ENCODE data around the gene STAG1.
"Not testable (repeated sequence)": the region's sequence is repeated elsewhere in the genome, so short reads cannot be mapped to it uniquely, and the experiment has no call there.

STAG1 gene

GRCh38 chr3:136711277-136711676 is 40.9 kb downstream of the STAG1 start:
- Histone ChIP-seq H3K27me3 (ENCODE audit: low read depth, low read length) (no peaks in the 10 kb centered on the region), H3K27ac (ENCODE audit: low read length) (no peak overlapping the region), H3K9me3 (ENCODE audit: insufficient read depth, low read length) (no peaks in the 10 kb centered on the region), H3K4me2 (ENCODE audit: low read length) (no peak overlapping the region), H3K9ac (ENCODE audit: low read length) (no peak overlapping the region), H3K36me3 (replicated peaks; ENCODE audit: low read depth, low read length) (no peaks in the 10 kb centered on the region), H3K4me1 (ENCODE audit: low read length) (no peaks in the 10 kb centered on the region), H2AFZ (ENCODE audit: low read depth, low read length) (no peak overlapping the region), H4K20me1 (ENCODE audit: insufficient read depth, low read length) (no peaks in the 10 kb centered on the region), H3K4me3 (ENCODE audit: low read length) (no peak overlapping the region), H3K79me2 (ENCODE audit: low read length) (peaks cover 92% of the 10 kb centered on the region)
- TF ChIP-seq, protein P1, sequence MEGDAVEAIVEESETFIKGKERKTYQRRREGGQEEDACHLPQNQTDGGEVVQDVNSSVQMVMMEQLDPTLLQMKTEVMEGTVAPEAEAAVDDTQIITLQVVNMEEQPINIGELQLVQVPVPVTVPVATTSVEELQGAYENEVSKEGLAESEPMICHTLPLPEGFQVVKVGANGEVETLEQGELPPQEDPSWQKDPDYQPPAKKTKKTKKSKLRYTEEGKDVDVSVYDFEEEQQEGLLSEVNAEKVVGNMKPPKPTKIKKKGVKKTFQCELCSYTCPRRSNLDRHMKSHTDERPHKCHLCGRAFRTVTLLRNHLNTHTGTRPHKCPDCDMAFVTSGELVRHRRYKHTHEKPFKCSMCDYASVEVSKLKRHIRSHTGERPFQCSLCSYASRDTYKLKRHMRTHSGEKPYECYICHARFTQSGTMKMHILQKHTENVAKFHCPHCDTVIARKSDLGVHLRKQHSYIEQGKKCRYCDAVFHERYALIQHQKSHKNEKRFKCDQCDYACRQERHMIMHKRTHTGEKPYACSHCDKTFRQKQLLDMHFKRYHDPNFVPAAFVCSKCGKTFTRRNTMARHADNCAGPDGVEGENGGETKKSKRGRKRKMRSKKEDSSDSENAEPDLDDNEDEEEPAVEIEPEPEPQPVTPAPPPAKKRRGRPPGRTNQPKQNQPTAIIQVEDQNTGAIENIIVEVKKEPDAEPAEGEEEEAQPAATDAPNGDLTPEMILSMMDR (IDR thresholded peaks at IDR 0.05; ENCODE audit: low read depth, low read length): no peak
- no peak for TF ChIP-seq EZH2phosphoT487 (IDR thresholded peaks at IDR 0.05; ENCODE audit: low read depth)

- not testable (repeated sequence) for H3K9me3 ChIP-seq (ENCODE audit: insufficient read depth, low read length); H3K36me3 ChIP-seq (replicated peaks; ENCODE audit: low read depth, low read length); H3K4me2 ChIP-seq (ENCODE audit: low read length); H3K4me1 ChIP-seq (ENCODE audit: low read length); H4K20me1 ChIP-seq (ENCODE audit: insufficient read depth, low read length); H2AFZ ChIP-seq (ENCODE audit: low read depth, low read length); H3K4me3 ChIP-seq (ENCODE audit: low read length); H3K27ac ChIP-seq (ENCODE audit: low read length); H3K9ac ChIP-seq (ENCODE audit: low read length); H3K27me3 ChIP-seq (ENCODE audit: low read depth, low read length)
- peaks cover 92% of the 10 kb centered on the region for H3K79me2 ChIP-seq (ENCODE audit: low read length)
These were observed 42.4 kb downstream of the STAG1 start for GRCh38 chr3:136709775-136710174.

- Histone ChIP-seq H3K36me3 (replicated peaks; ENCODE audit: low read depth, low read length) (no peaks in the 10 kb centered on the region), H3K9ac (ENCODE audit: low read length) (no peak overlapping the region), H3K4me2 (ENCODE audit: low read length) (no peak overlapping the region), H3K4me1 (ENCODE audit: low read length) (no peaks in the 10 kb centered on the region), H3K27ac (ENCODE audit: low read length) (no peak overlapping the region), H3K9me3 (ENCODE audit: insufficient read depth, low read length) (no peaks in the 10 kb centered on the region), H2AFZ (ENCODE audit: low read depth, low read length) (no peak overlapping the region), H4K20me1 (ENCODE audit: insufficient read depth, low read length) (0 out of 2 replicates have a peak, but pooled peaks cover 13% of the 10 kb centered on the region), H3K27me3 (ENCODE audit: low read depth, low read length) (no peaks in the 10 kb centered on the region), H3K79me2 (ENCODE audit: low read length) (peaks cover 94% of the 10 kb centered on the region), H3K4me3 (ENCODE audit: low read length) (no peak overlapping the region)
- TF ChIP-seq, protein P1 (IDR thresholded peaks at IDR 0.05; ENCODE audit: low read depth, low read length): no peak
- TF ChIP-seq EZH2phosphoT487 (IDR thresholded peaks at IDR 0.05; ENCODE audit: low read depth): no peak
These were observed 43.7 kb downstream of the STAG1 start for GRCh38 chr3:136708333-136708985.

DNA sequence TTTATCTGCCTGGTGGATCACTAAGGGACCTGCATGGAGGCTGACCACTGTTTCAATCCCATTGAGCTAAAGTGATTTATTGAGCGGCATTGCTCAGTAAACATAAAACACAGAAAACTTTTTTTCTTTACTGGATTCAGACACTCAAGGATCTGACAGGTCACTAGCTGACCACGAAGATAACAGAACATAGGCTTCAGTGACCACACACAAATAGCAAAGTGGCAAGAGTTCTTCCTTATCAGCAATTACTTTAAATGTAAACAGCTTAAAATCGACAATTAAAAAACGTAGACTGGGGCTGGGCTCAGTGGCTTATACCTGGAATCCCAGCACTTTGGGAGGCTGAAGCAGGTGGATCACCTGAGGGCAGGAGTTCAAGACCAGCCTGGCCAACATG is 48.7 kb downstream of the STAG1 start:
- Histone ChIP-seq H3K79me2 (ENCODE audit: low read length) (peaks cover 87% of the 10 kb centered on the region), H3K27me3 (ENCODE audit: low read depth, low read length) (no peaks in the 10 kb centered on the region), H3K4me2 (ENCODE audit: low read length) (no peak overlapping the region), H3K9ac (ENCODE audit: low read length) (no peak overlapping the region), H3K4me1 (ENCODE audit: low read length) (peaks cover under 1% of the 10 kb centered on the region; the same call in 1 of the 2 replicates), H2AFZ (ENCODE audit: low read depth, low read length) (no peak overlapping the region), H3K4me3 (ENCODE audit: low read length) (no peak overlapping the region), H3K9me3 (ENCODE audit: insufficient read depth, low read length) (no peaks in the 10 kb centered on the region), H4K20me1 (ENCODE audit: insufficient read depth, low read length) (peaks cover 13% of the 10 kb centered on the region; the same call in 1 of the 2 replicates), H3K27ac (ENCODE audit: low read length) (no peak overlapping the region), H3K36me3 (replicated peaks; ENCODE audit: low read depth, low read length) (no peaks in the 10 kb centered on the region)
- no peak for TF ChIP-seq EZH2phosphoT487 (IDR thresholded peaks at IDR 0.05; ENCODE audit: low read depth)
- TF ChIP-seq, protein P1 (IDR thresholded peaks at IDR 0.05; ENCODE audit: low read depth, low read length): no peak

All from OCI-LY3 (cell line).